Esophagus squamous epithelium (tissue), 5 donors: Measurements from ENCODE around the gene CASP7. TPM values are rescaled to one million over a fixed set of nuclear protein-coding genes. Genes with fewer than 3 reads are reported as not detected.

Source experiments
- DNase-seq: peaks from one replicate; lab custom pipeline; 2025; lab: John Stamatoyannopoulos, UW
- H3K27ac ChIP-seq, 4 donors: fragments of 200-600 bp; sonication (generic); one replicate each; pipeline ENCODE4 v1.5.1; 2016 to 2019; ENCODE audit warnings: mild to moderate bottlenecking in 1 of 4
- H3K27me3 ChIP-seq, 4 donors: fragments of 200-600 bp; sonication (generic); 1 replicate in 3 of 4; 2 replicates in 1 of 4; pipeline versions ENCODE4 v1.5.1 to v1.6.0; 2017 to 2021; ENCODE audit warnings: antibody characterized with exemption in 1 of 4
- H3K36me3 ChIP-seq, 3 donors: fragments of 200-600 bp; sonication (generic); one replicate each; pipeline ENCODE4 v1.5.1; 2016 to 2019
- H3K4me1 ChIP-seq, 3 donors: fragments of 200-600 bp; sonication (generic); one replicate each; pipeline ENCODE4 v1.5.1; 2017 to 2019
- H3K4me3 ChIP-seq, 4 donors: fragments of 200-600 bp; sonication (generic); 1 replicate in 3 of 4; 2 replicates in 1 of 4; pipeline ENCODE4 v1.5.1; 2016 to 2019; ENCODE audit warnings: mild to moderate bottlenecking in 2 of 4, moderate library complexity in 1 of 4
- H3K9me3 ChIP-seq, 3 donors: fragments of 200-600 bp; sonication (generic); one replicate each; pipeline ENCODE4 v1.5.1; 2016 to 2019
- CTCF ChIP-seq, 6 experiments: fragments of 450-650 bp in 4 of 6; fragments of 200-600 bp in 2 of 6; sonication (generic) in 2 of 6; IDR thresholded peaks; one replicate each; pipeline ENCODE4 v1.5.1; 2016 to 2019; ENCODE audit warnings: antibody characterized with exemption in 6 of 6, mild to moderate bottlenecking in 4 of 6, moderate library complexity in 4 of 6
- POLR2A ChIP-seq, 4 donors: fragments of 450-650 bp; IDR thresholded peaks; one replicate each; pipeline ENCODE4 v1.6.1; 2017; ENCODE audit warnings: antibody characterized with exemption in 4 of 4, mild to moderate bottlenecking in 4 of 4, moderate library complexity in 3 of 4
- WGBS, 2 donors: methylation state at CpG; one replicate each; pipeline ENCODE4 v1.1.5; 2018; 5-methylcytosine and 5-hydroxymethylcytosine counted together
- intact Hi-C: fragments of 100-400 bp; cut with DNase I; formaldehyde crosslinking; loops from one replicate; pipeline ENCODE4 v1.15.0; 2022
- total RNA-seq, 4 donors: library from RNA; depleted of rRNA; stranded (reverse); fragments of >200 nt; gene quantifications; one replicate each; pipeline ENCODE4 v1.1.0, GENCODE V29; 2016
- donor health status: DM: yes; HTN: yes; CAD: no.

Gene CASP7
- total RNA-seq, result 10 to 100 TPM; 12.9 to 24.2 (median 18.8) TPM

DNA sequence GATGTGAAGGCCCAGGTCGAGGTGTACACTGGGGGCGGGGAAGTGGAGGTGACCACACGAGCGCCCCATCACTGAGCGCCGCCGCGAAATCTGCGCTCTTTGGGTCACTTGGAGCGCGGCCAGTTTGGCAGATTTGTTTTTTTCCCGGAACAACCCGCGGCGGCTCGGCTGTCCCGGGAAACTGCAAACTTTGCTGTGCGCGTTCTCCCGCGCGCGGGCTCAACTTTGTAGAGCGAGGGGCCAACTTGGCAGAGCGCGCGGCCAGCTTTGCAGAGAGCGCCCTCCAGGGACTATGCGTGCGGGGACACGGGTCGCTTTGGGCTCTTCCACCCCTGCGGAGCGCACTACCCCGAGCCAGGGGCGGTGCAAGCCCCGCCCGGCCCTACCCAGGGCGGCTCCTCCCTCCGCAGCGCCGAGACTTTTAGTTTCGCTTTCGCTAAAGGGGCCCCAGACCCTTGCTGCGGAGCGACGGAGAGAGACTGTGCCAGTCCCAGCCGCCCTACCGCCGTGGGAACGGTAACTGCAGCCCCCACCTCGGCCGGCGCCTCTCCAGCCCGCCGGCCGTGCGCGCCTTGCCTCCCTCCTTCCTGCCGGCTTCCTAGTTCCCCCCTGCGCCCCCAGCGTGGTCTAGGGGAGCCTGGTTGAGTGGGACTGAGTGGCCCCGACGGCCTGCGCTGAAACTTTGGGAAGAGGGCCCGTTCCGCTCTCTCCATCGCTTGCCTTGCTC, at the start of gene CASP7:
Gene CASP7 (plus strand): TSS at position 450 of the 727 bp plus-strand sequence. CDS start 17,582 bp downstream, outside the sequence.
- Histone ChIP-seq H3K27ac (peak within 1 kb of the TSS; percentile 95 to 99 (median 97)), H3K36me3 (no peaks in the 10 kb centered on the region), H3K9me3 (no peaks in the 10 kb centered on the region), H3K27me3 (no peaks in the 10 kb centered on the region), H3K4me1 (peaks cover 8 to 30% (median 15%) of the 10 kb centered on the region in 3 donors), H3K4me3 (peak within 1 kb of the TSS; percentile 80 to 99 (median 94))
- WGBS, 2 donors, result 0 to 2% methylated on average over 8 to 18 of the region's 68 CpGs
- peak in 2 of 4 donors; percentile 47 to 70 for TF ChIP-seq POLR2A (IDR thresholded peaks at IDR 0.05)
- peak in 1 of 6 experiments; percentile 4 for TF ChIP-seq CTCF (IDR thresholded peaks at IDR 0.05)
- intact Hi-C loops, result no loop called here
- no peak for DNase-seq

- no peak for DNase-seq
- Histone ChIP-seq H3K9me3 (no peaks in the 10 kb centered on the region), H3K36me3 (no peaks in the 10 kb centered on the region), H3K27me3 (peaks cover 0 to 11% (median 0%) of the 10 kb centered on the region in 4 donors), H3K4me3 (no peak overlapping the region), H3K27ac (no peak overlapping the region), H3K4me1 (no peaks in the 10 kb centered on the region)
- intact Hi-C loops, result no loop called here
- 86 to 97% methylated on average over 5 of the region's 5 CpGs for WGBS, 2 donors
- TF ChIP-seq POLR2A (IDR thresholded peaks at IDR 0.05) (no peak), CTCF (IDR thresholded peaks at IDR 0.05) (no peak)
Measured at GRCh38 chr10:113630929-113631533, 48.7 kb upstream of the CASP7 start.

DNA sequence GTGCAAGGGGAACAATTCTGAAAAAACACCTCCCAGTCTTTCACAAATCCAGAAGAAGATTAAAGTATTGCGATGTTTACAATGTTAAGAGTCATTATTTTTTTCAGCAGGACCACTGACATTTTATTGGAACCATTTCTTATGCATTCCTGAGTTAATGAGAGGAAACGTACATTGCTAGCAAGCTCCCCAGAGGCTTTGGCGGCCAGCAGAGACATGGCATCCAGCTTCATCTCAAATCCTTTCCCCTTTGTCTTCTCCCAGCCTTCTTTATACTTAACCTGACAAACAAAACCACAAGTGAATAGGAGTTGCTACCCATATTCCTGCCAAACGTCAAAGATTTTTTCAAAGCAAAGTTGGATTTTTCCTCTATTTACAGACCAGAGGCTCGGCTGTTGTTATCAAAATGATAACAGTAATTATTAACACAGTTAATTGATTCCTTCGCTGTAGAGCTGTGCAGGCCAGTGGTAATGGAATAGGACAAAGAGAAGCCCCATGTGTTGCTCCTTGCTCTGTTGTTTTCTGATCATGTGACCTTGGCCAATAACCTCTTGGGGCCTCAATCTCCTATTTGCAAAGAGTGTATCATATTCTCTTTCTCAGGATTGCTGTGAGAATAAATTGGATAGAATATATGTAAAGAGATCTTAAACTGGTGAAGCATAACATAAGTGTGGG, 47.9 kb upstream of the CASP7 start:
- DNase-seq, result no peak
- Histone ChIP-seq H3K36me3 (no peaks in the 10 kb centered on the region), H3K4me3 (no peak overlapping the region), H3K9me3 (no peaks in the 10 kb centered on the region), H3K4me1 (no peaks in the 10 kb centered on the region), H3K27ac (no peak overlapping the region), H3K27me3 (peaks cover 0 to 5% (median 0%) of the 10 kb centered on the region in 4 donors)
- intact Hi-C loops, result no loop called here
- no peak for TF ChIP-seq POLR2A (IDR thresholded peaks at IDR 0.05)
- no peak for TF ChIP-seq CTCF (IDR thresholded peaks at IDR 0.05)
- WGBS, 2 donors, result 27 to 29% methylated on average over 6 of the region's 6 CpGs

- TF ChIP-seq POLR2A (IDR thresholded peaks at IDR 0.05) (no peak), CTCF (IDR thresholded peaks at IDR 0.05) (no peak)
- H3K27me3 ChIP-seq, result peaks cover 0 to 3% (median 0%) of the 10 kb centered on the region in 4 donors
- WGBS, 2 donors, result 78 to 81% methylated on average over 3 of the region's 3 CpGs
- H3K9me3 ChIP-seq, result no peaks in the 10 kb centered on the region
- peaks cover 0 to 23% (median 0%) of the 10 kb centered on the region in 3 donors for H3K4me1 ChIP-seq
- H3K4me3 ChIP-seq, result no peak overlapping the region
- no peaks in the 10 kb centered on the region for H3K36me3 ChIP-seq
- no peak for DNase-seq
- intact Hi-C loops, result no loop called here
- no peak overlapping the region for H3K27ac ChIP-seq
Measured at GRCh38 chr10:113639966-113640365, 39.7 kb upstream of the CASP7 start.
